Measurements from ENCODE around the gene ZGPAT.

- TF ChIP-seq CTCF (conservative IDR thresholded peaks at IDR 0.05; ENCODE audit: low read length) (no peak), EZH2phosphoT487 (IDR thresholded peaks at IDR 0.05; ENCODE audit: borderline replicate concordance) (no peak)
Measured at GRCh38 chr20:63707558-63708300, at the start of gene ZGPAT, which contains the start of gene ARFRP1.
